Embryonic facial prominence (tissue), 1 donor: ENCODE measurements around the gene SLC25A39.
"Not testable (repeated sequence)": the region's sequence is repeated elsewhere in the genome, so short reads cannot be mapped to it uniquely, and the experiment has no call there.

Source experiments
- DNase-seq: peaks from one replicate; pipeline ENCODE4 v3.0.0-alpha.2; 2016; ENCODE audit errors: extremely low spot score

Gene SLC25A39

DNA sequence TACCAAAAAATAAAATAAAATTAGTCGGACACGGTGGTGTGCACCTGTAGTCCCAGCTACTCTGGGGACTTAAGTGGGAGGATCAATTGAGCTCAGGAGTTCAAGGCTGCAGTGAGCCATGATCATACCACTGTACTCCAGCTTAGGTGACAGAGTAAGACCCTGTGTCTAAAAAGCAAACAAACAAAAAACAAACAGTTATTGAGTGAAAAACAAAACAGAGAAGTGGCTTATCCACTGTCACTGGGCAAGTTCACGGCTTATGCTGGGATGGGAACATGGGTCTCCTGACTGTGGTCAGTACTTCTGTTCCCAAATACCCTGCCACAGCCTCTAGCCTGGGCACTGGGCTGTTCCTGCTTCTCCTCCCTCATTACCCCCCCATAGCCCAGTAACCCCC, 10.9 kb upstream of the SLC25A39 start:
- no peak for DNase-seq

DNA sequence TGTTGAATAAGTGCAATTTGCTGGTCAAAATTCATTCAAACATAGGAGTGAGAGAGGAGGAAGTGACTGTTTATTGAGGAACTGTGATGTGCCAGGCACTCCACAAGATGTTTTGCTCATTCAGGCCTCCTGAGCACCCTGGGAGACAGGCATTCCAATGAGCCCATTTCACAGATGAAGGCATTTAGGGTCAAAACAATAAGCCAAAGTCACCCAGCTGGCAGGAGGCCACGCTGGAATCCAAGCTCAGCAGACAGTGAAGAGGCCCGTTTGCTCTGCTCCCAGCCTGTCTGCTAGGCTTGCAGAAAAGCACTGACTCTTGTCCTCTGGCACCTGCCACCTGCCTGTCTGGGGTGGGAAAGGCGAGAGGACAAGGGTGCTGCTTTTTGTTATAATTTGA, 10.1 kb upstream of the SLC25A39 start:
- no peak for DNase-seq

DNA sequence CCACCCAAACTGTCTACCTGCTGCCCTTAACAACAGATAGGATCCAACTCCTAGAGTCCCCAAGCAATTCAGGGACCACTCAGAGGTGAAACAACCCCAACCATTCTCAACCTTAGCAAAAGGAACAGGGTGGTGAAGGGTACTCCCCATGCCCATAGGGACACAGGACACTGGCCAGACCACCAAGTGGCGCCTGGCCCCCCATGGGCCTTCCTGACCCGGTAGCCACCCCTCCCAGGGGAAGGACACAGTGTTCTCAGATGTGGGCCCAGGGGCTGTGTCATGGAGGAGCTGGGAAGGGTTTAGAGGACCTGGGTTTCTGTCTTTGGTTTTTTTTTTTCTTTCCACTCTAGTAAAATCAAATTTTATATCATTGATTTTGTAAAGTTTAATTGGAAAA, 9.7 kb upstream of the SLC25A39 start:
- DNase-seq, result no peak

DNA sequence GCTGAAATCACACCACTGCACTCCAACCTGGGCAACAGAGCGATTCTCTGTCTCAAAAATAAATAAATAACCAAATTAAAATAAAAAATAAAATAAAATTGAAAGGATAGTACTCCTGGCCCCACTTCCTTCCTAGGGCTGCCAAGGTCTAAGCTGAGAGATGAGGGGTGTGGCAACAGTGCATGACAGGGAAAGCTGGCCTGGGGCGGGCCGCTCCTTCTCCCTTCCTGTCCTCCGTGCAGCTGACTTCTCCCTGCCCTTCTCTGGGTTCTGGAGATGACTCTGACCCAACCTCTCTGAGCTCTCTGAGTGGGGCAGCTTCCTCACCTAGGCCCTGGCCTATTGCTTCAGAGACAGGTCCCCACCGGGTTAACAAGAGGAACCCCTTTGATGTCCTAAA, 8.7 kb upstream of the SLC25A39 start:
- DNase-seq, result no peak

DNA sequence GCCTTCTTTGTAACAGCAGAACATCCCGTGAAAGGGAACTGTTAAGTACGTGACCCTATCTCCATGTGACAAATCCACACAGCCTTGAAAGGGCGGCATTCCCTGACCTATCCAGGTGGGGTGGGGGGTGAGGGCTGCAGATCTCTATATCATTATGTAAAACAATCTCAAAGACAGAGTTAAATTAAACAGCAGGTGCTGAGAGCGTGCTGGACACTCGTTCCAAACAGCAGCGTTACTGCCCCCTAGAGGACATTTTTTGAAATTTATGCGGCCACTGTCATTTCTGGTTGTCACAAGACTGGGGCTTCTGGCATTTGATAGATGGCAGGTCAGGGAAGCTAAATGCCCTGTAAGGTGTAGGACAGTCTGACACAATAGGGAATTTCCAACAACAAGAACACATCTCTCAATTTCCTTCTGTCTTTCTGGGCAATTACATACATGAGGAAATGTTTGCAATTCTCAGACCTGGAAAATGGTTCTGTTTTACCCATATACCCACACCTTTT, 6.7 kb upstream of the SLC25A39 start:
- no peak for DNase-seq

DNA sequence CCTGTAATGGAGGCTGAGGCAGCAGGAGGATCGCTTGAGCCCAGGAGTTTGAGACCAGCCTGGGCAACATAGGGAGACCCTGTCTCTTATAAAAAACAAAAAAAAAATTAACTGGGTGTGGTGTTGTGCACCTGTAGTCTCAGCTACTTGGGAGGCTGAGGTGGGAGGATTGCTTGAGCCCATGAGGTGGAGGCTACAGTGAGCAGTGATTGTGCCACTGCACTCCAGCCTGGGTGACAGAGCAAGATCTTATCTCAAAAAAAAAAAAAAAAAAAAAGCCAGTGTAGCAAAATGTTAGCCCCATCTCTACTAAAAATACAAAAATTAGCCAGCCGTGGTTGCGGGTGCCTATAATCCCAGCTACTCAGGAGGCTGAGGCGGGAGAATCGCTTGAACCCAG, 5.6 kb upstream of the SLC25A39 start:
- not testable (repeated sequence) for DNase-seq

DNA sequence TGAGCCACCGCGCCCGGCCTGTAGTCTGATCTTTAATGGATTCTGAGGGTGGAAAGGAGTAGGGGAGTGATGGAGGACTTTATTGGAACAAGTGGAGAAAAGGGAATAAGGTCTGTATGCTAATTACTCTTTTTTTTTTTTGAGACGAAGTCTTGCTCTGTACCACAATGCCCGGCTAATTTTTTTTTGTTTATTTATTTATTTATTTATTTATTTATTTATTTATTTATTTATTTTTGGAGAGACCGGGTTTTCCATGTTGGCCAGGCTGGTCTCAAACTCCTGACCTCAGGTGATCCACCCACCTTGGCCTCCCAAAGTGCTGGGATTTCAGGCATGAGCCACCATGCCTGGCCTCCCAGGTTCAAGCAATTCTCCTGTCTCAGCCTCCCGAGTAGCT, 4.9 kb upstream of the SLC25A39 start:
- not testable (repeated sequence) for DNase-seq

DNA sequence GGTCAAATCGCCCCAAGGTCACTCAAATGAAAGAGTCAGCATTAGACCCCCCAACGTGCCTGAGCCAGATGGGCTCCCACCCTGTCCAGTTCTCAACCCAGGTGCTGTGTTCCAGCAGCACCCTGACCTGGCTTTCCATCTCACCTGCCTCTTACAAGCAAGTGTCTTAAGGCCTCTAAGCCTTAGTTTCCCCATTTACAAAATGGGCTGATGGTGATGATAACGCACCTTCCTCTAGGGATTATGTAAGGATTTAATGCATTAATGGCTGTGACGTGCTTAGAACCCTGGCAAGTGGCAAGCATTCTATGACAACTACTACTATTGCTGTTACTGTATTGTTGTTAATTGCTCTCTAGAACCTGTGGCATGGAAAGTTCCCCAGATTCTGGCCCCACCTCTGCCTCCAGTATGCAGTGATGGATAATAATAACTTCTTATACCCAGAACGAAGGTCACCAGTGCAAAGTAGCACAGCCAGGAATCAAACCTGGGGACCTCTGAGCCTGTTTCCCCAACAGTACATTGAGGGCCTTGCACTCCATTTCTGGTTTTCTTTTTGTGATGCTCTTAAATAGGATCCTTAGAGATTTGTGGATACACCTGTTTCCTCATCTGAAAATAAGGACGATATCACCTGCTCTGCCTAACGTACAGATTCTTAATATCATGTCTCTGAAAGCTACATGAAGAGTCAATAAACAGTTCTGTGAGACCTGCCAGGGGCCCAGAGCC, 3.3 kb upstream of the SLC25A39 start:
- no peak for DNase-seq

DNA sequence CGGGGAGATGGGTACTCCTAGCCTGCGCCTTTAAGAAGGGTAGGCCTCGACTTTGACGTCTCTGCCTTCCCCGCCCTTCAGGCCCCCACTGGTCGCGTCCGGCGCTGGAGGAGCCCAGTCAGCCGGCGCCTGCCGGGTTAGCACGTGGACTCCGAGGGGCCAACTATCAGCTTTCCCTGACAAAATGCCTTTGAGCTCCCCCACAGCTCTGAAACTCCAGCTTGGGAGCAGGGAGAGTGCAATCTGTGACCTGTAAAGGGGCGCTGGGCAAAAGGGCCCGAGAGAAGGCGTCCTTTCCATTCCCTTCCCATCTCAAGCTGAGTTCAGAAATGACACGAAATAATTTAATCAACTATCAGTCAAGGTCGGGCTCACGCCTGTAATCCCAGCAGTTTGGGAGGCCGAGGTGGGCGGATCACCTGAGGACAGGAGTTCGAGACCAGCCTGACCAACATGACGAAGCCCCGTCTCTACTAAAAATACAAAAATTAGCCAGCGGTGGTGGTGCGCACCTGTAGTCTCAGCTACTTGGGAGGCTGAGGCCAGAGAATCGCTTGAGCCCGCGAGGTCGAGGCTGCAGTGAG, 2.3 kb upstream of the SLC25A39 start:
- DNase-seq, result peak; percentile 91

DNA sequence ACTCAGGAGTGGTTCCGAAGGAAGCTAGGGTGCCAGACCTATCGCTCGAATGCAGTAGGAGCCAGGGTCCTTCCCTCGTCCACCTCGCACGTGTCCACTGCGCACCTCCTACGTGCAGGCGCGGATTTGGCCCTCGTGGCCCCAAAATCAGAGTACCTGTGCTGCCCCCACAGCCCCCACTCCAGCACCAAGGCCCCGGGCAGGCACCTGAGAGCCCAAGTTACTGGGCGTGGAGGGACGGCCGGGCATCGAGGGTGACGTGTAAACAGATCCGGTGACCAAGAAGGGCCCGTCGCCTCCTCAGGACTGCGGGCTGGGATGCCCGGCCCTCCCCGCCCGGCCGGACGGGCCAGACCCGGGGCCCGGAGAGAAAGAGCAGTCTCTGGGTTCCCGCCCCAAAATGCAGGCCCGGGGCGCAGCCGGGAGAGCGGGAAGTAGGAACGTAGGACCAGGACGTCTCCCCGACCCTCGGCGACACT, 492 bp downstream of the SLC25A39 start:
- DNase-seq, result no peak

DNA sequence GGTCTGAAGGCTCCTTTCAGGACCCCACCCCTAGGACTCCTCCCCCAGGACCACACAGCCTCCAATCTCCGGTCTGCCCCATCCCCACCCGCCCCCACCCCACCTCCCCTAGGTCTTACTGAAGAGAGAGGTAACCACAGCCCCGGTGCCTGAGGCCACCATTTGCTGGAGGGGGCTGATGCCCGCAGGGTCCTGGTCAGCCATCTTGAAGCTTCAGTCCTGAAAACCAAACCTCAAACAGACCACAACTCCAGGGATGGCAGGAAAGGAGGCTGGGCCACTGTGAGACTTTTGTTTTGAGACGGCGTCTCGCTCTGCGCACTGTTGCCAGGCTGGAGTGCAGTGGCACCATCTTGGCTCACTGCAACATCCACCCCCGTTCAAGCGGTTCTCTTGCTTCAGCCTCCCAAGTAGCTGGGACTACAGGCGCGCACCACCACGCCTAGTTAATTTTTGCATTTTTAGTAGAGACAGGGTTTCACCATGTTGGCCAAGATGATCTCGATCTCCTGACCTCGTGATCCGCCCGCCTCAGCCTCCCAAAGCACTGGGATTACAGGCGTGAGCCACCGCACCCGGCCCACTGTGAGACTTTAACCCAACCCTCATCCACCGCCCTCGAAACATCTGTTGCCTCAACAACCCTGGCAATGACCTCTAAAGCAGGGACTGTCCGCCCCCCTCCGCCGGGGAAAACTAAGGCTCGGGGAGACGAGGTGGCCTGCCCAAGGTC, 1.1 kb downstream of the SLC25A39 start:
- DNase-seq, result no peak

DNA sequence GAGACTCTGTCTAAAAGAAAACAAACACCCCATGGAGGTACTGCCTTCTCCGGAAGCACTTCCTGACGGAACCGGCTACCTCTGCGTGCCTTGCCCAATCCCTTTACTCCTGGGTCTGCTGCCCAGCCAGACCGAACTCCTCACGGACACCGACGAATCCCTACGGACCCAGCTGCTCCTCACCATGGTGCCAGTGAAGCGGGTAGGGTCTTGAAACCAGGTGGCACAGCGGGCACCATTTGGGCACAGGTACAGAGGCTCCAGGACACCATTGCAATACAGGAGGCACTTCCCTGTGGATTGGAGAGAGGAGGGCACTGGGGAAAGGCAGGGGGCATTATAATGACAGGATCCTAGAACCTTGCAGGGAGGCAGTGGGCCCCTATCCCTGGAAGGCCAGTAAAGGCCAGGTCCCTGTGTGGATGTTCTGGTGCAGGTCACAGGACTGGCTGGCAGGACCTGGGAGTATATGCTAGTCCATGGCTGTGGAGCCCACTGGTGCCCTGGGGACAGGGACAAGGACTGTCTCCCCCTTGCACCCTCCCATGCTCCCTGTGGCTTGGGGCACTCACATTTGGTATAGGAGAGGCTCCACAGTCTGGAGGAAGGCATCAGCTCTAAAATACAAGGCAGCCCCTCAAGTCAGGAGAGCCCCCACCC, 2.3 kb downstream of the SLC25A39 start:
- no peak for DNase-seq

DNA sequence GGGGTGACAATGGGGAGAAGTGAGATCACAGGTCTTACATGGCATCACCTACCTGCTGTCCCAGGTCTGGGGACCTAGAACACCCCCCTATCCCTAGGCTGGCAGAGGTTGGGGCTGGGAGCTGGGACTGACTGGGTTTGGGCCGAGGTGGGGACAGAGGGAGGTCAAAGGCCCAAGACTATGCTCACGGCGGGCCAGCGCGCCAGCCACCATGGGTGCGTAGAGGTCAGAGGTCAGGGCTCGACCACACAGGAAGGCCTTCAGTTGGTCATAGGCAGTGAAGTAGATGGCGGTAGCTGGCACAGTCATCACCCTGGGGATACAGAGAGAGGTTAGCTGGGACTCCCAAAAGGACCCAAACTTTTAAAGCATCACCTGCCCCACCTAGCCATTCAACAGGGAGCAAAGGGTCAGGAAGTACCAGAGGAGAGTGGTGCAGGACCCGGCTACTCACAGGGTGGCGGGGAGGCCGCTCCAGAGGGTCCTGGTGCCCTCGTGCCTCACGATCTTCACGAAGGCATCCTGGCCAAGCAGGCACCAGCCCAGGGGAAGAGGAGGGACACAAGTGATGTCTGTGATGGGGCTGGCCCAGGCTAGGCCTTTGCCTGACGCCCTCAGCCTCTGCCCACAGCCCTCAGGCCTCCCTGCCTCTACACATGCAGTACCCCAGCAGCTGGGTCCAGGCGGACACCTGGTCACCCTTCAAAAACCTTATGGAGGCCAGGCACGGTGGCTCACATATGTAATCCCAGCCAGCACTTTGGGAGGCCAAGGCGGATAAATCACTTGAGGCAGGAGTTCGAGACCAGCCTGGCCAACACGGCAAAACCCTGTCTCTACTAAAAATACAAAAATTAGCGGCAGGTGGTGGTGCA, 3.1 kb downstream of the SLC25A39 start:
- DNase-seq, result no peak

DNA sequence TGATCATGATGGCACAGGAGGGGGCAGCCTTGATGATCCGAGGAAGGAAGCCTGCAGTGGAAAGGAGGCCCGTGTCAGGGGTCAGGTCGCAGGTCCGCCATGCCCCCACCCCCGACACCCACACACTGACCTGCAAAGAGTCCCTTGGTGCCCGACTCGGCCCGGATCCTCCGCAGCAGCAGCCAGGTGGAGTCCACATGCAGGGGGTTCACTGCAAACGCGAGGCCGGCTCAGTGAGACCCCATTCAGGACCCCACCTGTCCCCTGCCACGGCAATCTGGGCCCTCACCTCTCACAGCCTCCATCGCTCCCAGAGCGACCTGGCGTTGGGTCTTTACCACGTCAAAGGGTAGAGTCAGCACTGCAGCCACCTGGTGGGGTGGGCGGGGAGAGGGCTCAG, 4.6 kb downstream of the SLC25A39 start:
- no peak for DNase-seq

DNA sequence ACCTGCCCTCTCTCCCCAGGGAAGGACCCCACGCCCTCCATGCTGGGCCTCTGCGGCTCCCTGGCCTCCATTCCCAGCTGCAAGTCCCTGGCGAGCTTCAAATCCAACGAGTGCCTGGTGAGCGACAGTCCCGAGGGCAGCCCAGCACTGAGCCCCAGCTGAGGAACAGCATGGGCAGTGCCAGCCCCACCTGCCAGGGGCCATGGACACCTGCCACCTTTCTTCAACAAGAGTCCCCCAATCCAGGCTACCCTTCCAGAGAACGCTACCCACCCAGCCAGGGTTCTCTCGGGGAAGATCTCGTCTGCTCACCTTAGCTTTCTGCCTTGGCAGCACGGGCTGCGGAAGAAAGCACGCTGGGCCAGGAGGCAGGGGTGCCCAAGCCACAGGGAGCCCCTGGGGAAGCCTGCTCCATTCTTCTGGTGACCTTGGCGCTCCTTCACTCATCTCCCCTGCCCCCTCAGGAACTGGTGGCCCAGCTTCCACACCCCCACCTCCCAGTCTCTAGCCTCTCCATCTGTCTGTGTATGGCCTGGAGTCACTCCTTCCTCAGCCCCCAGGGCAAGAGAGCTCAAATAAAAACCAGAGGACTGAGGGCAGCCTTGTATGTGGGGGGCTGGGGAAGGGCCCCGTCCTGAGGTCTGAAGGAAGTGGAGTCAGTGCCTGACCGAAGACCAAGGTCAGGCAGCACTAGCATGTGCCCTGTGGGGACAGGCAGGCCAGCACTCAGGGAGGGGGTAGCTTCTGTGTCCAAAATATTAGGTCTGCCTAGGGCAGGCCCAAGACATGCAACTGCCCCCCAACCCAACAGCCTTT, 6.3 kb downstream of the SLC25A39 start:
- no peak for DNase-seq

DNA sequence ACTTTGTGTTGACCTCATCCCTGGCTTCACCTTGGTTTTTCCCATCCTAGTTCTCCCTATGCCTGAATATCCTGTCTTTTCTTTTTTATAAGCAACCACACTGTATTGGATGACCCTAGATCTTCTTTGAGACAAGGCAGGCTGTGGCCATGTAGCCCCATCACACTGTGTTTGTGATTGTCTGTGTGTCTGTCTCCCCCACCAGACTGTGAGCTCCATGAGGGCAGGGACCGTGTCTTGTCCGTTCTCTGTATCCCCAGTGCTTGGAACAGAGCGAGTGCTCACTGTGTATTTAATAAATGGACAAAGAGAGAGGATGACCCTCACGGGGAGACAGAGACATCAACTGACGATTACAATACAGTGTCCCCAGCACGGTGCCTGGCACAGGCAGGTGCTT, 7.1 kb downstream of the SLC25A39 start:
- DNase-seq, result no peak

DNA sequence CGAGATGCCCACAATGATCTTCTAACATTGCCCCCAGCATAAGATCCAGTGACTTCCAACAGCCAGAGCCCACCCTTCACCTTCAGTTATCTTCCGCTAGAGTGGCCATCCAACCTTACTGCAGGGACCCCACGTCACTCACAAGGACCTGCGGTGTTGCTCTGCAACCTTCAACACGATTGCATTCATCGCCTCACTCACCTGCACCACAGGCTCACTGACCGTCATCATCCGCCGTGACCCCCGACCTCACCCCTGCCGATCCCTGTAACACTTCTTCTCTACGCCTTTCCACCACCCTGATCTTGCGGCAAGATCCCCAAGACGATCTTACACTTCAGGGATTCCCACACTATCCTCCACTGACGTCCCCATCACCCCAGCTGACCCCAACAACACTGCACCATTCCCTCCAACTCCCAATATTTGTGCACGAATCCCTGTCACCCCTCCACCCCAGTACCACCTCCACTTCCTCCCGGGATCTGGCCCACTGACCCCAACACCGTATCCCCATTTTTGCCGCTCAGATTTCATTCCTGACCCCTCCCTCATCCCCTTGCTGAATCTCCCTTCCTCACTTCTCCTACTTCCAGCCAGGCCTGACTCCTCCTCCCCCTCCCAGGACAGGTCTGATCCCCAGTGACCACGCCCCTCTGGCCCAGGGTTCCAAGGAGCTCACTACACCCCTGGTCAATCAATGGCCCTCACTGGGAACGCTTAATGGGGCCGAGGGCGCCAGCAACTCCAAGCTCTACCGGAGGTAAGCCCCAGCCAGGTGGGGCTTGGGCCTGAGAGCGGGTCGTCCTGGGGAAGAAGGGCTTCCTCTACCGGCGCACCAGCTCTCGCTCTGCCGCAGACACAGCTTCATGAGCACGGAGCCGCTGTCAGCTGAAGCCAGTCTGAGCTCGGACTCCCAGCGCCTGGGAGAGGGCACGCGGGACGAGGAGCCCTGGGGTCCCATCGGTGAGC, 8.6 kb downstream of the SLC25A39 start:
- DNase-seq, result no peak

DNA sequence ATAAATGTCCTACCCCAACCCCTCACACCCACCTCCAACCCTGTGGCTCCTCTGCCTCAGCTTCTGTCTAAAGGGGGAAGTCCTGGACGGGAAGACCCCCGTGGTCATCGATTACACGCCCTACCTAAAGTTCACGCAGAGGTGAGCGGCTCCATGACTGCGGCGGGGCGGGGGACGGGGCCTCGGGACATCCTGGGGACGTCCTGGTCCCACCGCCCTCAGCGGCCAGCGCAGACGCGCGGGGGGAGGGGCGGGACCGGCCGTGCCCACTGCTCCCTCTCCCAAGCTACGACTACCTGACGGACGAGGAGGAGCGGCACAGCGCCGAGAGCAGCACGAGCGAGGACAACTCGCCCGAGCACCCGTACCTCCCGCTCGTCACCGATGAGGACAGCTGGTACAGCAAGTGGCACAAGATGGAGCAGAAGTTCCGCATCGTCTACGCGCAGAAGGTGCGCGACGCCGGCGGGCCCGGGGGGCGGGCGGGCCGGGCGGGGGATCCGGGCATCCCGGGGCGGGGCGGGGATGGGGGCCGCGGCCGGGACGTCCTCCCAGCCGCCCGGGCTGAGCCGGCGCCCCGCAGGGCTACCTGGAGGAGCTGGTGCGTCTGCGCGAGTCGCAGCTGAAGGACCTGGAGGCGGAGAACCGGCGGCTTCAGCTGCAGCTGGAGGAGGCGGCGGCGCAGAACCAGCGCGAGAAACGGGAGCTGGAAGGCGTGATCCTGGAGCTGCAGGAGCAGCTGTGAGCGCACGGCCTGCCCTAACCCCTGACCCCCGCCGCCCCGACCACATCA, 9.6 kb downstream of the SLC25A39 start:
- DNase-seq, result no peak
